Measurements from ENCODE around the gene FMNL1. TPM values are rescaled to one million over a fixed set of nuclear protein-coding genes. Genes with fewer than 3 reads are reported as not detected.
A peak's percentile ranks its signal among the peaks of the same experiment; 100 is the strongest.

The FMNL1 gene
- polyA plus RNA-seq, 1 experiment: 1.1 TPM

DNA sequence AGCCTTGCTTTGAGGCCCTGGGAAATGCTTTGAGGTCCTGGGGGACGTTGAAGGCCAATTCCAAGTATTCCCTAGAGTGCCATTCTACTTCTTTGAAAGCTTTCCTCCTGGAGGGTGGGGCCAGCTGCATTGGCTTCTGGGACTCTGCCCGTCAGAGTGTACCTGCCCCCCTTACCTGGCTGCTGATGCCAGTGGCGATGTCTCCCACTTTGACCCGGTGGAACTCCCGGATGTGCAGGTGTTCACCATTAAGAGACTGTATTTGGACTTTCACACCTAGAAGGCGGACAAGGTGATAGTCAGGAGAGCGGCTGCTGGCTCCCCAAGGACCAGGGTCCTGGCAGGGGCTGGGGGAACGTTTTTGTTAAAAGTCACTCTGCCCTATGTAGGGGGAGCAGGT is 43.3 kb downstream of the FMNL1 start:
- no peak overlapping the region for H3K27ac ChIP-seq (ENCODE audit: low read depth, low read length)
- no peaks in the 10 kb centered on the region; the same call in 1 of the 2 replicates for H3K9me3 ChIP-seq (ENCODE audit: control insufficient read depth, insufficient read depth, low read length)
- POLR2A ChIA-PET: no interaction called here
- DNase-seq (ENCODE audit: low read depth, low spot score): no peak
- CTCF ChIA-PET: interaction anchor here (1.9 kb wide), 2 partner anchors 12 to 120 kb away, joined by 6 to 11 read pairs; no protein-coding TSS in a partner anchor
- H3K4me3 ChIP-seq (ENCODE audit: low read depth, low read length): no peak overlapping the region
- TF ChIP-seq CTCF (IDR thresholded peaks at IDR 0.05; ENCODE audit: low read depth, low read length): no peak
- no peaks in the 10 kb centered on the region for H3K27me3 ChIP-seq (ENCODE audit: control insufficient read depth, insufficient read depth, low read length)

- no peak for DNase-seq (ENCODE audit: low read depth, low spot score)
- no peaks in the 10 kb centered on the region; the same call in 1 of the 2 replicates for H3K9me3 ChIP-seq (ENCODE audit: control insufficient read depth, insufficient read depth, low read length)
- no peaks in the 10 kb centered on the region for H3K27me3 ChIP-seq (ENCODE audit: control insufficient read depth, insufficient read depth, low read length)
- ChIA-PET POLR2A (interaction anchor here (1.0 to 1.5 kb wide), 2 partner anchors 17 to 117 kb away, joined by 3 read pairs; no protein-coding TSS in a partner anchor), CTCF (interaction anchor here (0.6 to 1.9 kb wide), 9 partner anchors 10 to 160 kb away, joined by 3 to 11 read pairs (median 3); no protein-coding TSS in a partner anchor)
- H3K27ac ChIP-seq (ENCODE audit: low read depth, low read length): peak overlapping the region; percentile 61
- no peak overlapping the region for H3K4me3 ChIP-seq (ENCODE audit: low read depth, low read length)
- TF ChIP-seq CTCF (IDR thresholded peaks at IDR 0.05; ENCODE audit: low read depth, low read length): no peak
Observed at GRCh38 chr17:45265821-45266220, 44.1 kb downstream of the FMNL1 start.

DNA sequence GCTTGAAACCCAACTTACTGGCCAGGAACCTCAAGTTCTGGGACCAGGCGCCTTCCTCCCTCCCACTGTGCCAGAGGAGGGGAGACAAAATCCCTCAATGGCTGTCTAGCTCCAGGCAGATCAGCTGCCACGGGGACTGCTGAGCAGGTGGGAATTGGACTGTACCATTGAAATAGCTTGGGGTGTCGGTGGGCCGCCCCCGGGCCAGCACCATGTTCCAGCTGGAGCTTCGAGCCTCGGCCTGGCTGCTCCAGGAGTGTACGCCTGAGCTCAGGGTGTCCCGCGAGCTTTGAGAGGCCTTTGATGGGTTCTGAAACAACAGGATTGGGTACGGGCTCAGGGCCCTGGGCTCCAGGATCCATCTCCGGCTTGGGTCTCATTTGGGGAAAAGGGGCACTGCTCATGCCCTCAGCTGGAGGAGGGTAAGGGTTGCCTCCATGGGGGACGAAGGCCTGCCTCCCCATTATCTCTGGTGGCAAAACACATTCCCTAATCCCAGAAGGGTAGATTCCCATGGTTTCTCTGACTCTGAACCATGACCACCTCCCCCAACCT is 44.8 kb downstream of the FMNL1 start:
- POLR2A ChIA-PET: interaction anchor here (1.0 to 1.5 kb wide), 2 partner anchors 16 to 118 kb away, joined by 3 read pairs; no protein-coding TSS in a partner anchor
- no peak for TF ChIP-seq CTCF (IDR thresholded peaks at IDR 0.05; ENCODE audit: low read depth, low read length)
- Histone ChIP-seq H3K27me3 (ENCODE audit: control insufficient read depth, insufficient read depth, low read length) (no peaks in the 10 kb centered on the region), H3K4me3 (ENCODE audit: low read depth, low read length) (no peak overlapping the region), H3K9me3 (ENCODE audit: control insufficient read depth, insufficient read depth, low read length) (no peaks in the 10 kb centered on the region; the same call in 1 of the 2 replicates), H3K27ac (ENCODE audit: low read depth, low read length) (peak overlapping the region; percentile 61)
- CTCF ChIA-PET: interaction anchor here (0.7 to 1.9 kb wide), 8 partner anchors 9 to 159 kb away, joined by 3 to 11 read pairs (median 4); no protein-coding TSS in a partner anchor
- DNase-seq (ENCODE audit: low read depth, low spot score): no peak

DNA sequence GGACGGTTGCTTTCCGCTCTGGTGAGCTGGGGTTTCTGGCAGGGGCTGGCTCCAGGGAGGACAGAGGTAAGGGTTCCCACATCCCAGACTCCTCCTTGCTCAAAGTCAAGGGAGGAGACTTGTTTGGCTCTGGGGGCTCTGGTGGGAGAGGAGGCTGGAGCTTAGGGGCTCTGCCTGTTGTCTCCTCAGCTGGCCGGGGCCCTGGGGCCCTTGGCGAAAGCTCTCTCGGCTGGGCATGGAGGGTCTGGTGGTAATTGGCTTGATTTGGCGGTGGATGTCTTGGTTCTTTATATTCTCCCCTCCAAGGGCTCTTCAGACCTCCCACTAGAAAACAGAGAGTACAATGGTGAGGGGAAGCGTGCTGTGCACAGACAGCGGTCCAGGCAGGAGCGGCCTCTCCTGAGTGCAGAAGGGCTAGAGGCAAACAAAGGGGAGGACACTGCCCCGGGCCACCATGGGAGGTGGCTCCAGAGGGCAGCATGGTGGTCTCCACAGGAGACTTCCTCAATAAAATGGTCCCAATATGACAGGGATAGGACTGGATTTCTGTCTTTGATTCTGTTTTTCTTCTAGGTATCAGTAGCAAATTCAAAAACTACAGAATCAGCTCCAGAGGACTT is 45.9 kb downstream of the FMNL1 start:
- no peak for TF ChIP-seq CTCF (IDR thresholded peaks at IDR 0.05; ENCODE audit: low read depth, low read length)
- no peak for DNase-seq (ENCODE audit: low read depth, low spot score)
- Histone ChIP-seq H3K27me3 (ENCODE audit: control insufficient read depth, insufficient read depth, low read length) (no peaks in the 10 kb centered on the region), H3K27ac (ENCODE audit: low read depth, low read length) (no peak overlapping the region), H3K4me3 (ENCODE audit: low read depth, low read length) (no peak overlapping the region), H3K9me3 (ENCODE audit: control insufficient read depth, insufficient read depth, low read length) (no peaks in the 10 kb centered on the region)
- CTCF ChIA-PET: interaction anchor here (1.6 kb wide), 1 partner anchor 10 kb away, joined by 8 read pairs; no protein-coding TSS in a partner anchor
- POLR2A ChIA-PET: interaction anchor here (0.6 kb wide), 1 partner anchor 119 kb away, joined by 3 read pairs; the partner anchor contains the start of gene HEXIM1

DNA sequence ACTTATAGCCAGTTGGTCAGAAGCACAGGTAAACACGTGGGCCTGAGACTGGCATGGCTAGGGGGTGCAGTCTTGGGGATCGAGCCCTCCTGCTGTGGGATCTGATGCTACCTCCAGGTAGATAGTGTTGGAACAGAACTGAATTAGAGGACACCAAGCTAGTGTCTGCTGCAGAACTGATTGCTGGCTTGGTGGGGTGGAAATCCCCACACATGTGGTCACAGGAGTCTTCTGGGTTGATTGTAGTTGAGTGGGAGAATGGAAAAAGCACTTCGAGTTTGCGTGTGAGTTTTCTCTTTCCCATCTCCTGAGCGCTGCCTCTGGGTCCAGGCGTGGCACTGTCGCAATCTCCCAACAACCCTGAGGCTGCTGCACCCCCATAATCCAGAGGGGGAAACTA is 48.2 kb downstream of the FMNL1 start:
- no peak for DNase-seq (ENCODE audit: low read depth, low spot score)
- Histone ChIP-seq H3K4me3 (ENCODE audit: low read depth, low read length) (no peak overlapping the region), H3K27ac (ENCODE audit: low read depth, low read length) (no peak overlapping the region), H3K9me3 (ENCODE audit: control insufficient read depth, insufficient read depth, low read length) (no peaks in the 10 kb centered on the region), H3K27me3 (ENCODE audit: control insufficient read depth, insufficient read depth, low read length) (no peaks in the 10 kb centered on the region)
- TF ChIP-seq CTCF (IDR thresholded peaks at IDR 0.05; ENCODE audit: low read depth, low read length): no peak
- ChIA-PET CTCF (interaction anchor here (1.0 to 2.1 kb wide), 2 partner anchors 34 to 115 kb away, joined by 3 to 7 read pairs; no protein-coding TSS in a partner anchor), POLR2A (no interaction called here)

Measured in AG04450 (cell line).